H1 (cell line): ENCODE measurements around the gene LRRC49. TPM values are rescaled to one million over a fixed set of nuclear protein-coding genes. Genes with fewer than 3 reads are reported as not detected.

Source experiments
- CTCF ChIA-PET: fragments of 300-600 bp; sonication (Branson Sonifier 250); formaldehyde crosslinking; loops from one replicate; lab custom pipeline; 2021; ENCODE audit not compliant: partially characterized antibody; lab: Charles Lee
- POLR2A ChIA-PET: fragments of 300-600 bp; sonication (Branson Sonifier 250); formaldehyde crosslinking; loops from one replicate; lab custom pipeline; 2021; ENCODE audit warnings: inconsistent platforms; ENCODE audit not compliant: partially characterized antibody; lab: Charles Lee
- DNase-seq, 2 experiments: peaks; one replicate each; pipeline versions ENCODE4 v3.0.0 to v3.0.0-alpha.2; 2010 to 2022; ENCODE audit warnings: low spot score in 2 of 2, low read depth in 1 of 2, mixed read lengths in 1 of 2
- FAIRE-seq: peaks from 2 replicates; lab custom pipeline; 2011; peaks lifted over from hg19 to GRCh38; lab: Jason Lieb, UNC
- H2AFZ ChIP-seq: 2 replicates; pipeline ENCODE4 v1.8.1; 2012; ENCODE audit warnings: low read length, inconsistent platforms
- H2AK5ac ChIP-seq: 2 replicates; pipeline ENCODE4 v1.6.1; 2013; ENCODE audit warnings: low read depth, low read length
- H2BK120ac ChIP-seq: replicated peaks from 2 replicates; pipeline ENCODE3; 2013; ENCODE audit warnings: low read depth, low read length, inconsistent platforms
- H2BK12ac ChIP-seq: 2 replicates; pipeline ENCODE4 v1.6.1; 2013; ENCODE audit warnings: low read depth, low read length
- H2BK15ac ChIP-seq: 2 replicates; pipeline ENCODE4 v1.6.1; 2013; ENCODE audit warnings: low read length
- H2BK20ac ChIP-seq: 2 replicates; pipeline ENCODE4 v1.6.1; 2013; ENCODE audit warnings: low read length
- H2BK5ac ChIP-seq: 2 replicates; pipeline ENCODE4 v1.6.1; 2013; ENCODE audit warnings: low read depth, low read length
- H3K14ac ChIP-seq: 2 replicates; pipeline ENCODE4 v1.6.1; 2013; ENCODE audit warnings: inconsistent platforms; ENCODE audit not compliant: insufficient read length
- H3K18ac ChIP-seq: 2 replicates; pipeline ENCODE4 v1.6.1; 2013; ENCODE audit warnings: low read length; ENCODE audit errors: extremely low read depth
- H3K23ac ChIP-seq: 2 replicates; pipeline ENCODE4 v1.6.1; 2013; ENCODE audit warnings: inconsistent platforms; ENCODE audit not compliant: insufficient read length
- H3K23me2 ChIP-seq: 2 replicates; pipeline ENCODE4 v1.6.1; 2013; ENCODE audit warnings: low read depth, low read length
- H3K27ac ChIP-seq: 2 replicates; pipeline ENCODE4 v1.6.1; 2011; ENCODE audit warnings: low read depth, low read length, inconsistent platforms
- H3K27me3 ChIP-seq, 4 experiments: replicated peaks in 1 of 4; 1 replicate in 1 of 4; 2 replicates in 3 of 4; pipeline versions ENCODE4 v1.6.1 to v1.8.1; 2011 to 2013; ENCODE audit warnings: low read length in 3 of 4, mild to moderate bottlenecking in 3 of 4, inconsistent platforms in 2 of 4, mixed read lengths in 2 of 4, moderate library complexity in 1 of 4; ENCODE audit not compliant: control insufficient read depth in 3 of 4, insufficient read depth in 3 of 4; ENCODE audit errors: extremely low read depth in 1 of 4
- H3K36me3 ChIP-seq, 4 experiments: 2 replicates each; pipeline versions ENCODE4 v1.6.1 to v1.8.1; 2011 to 2013; ENCODE audit warnings: mild to moderate bottlenecking in 4 of 4, low read length in 3 of 4, moderate library complexity in 2 of 4, control low read depth in 1 of 4, inconsistent platforms in 1 of 4; ENCODE audit not compliant: insufficient read depth in 4 of 4, control insufficient read depth in 2 of 4
- H3K4ac ChIP-seq: replicated peaks from 2 replicates; pipeline ENCODE3; 2013; ENCODE audit warnings: low read length, low read depth, mixed read lengths, inconsistent platforms; ENCODE audit not compliant: insufficient read length
- H3K4me1 ChIP-seq, 4 experiments: replicated peaks in 1 of 4; 1 replicate in 1 of 4; 2 replicates in 3 of 4; pipeline versions ENCODE4 v1.6.1 to v1.8.1; 2011 to 2013; ENCODE audit warnings: low read length in 3 of 4, inconsistent platforms in 2 of 4, mixed read lengths in 1 of 4; ENCODE audit not compliant: insufficient read depth in 4 of 4, control insufficient read depth in 3 of 4
- H3K4me2 ChIP-seq, 2 experiments: 2 replicates each; pipeline versions ENCODE4 v1.6.1 to v1.8.1; 2011 to 2013; ENCODE audit warnings: low read depth in 2 of 2, low read length in 2 of 2, control low read depth in 1 of 2, inconsistent platforms in 1 of 2, mild to moderate bottlenecking in 1 of 2; ENCODE audit not compliant: insufficient read depth in 1 of 2
- H3K4me3 ChIP-seq, 4 experiments: fragments of 200-600, 300-600 bp in 1 of 4; sonication (generic), shearing (Covaris generic), sonication (Bioruptor Twin) in 1 of 4; 2 replicates each; pipeline versions ENCODE4 v1.5.1 to v1.8.1; 2011 to 2016; ENCODE audit warnings: low read length in 4 of 4, low read depth in 3 of 4, control low read depth in 2 of 4, inconsistent platforms in 2 of 4, mild to moderate bottlenecking in 2 of 4, mixed read lengths in 1 of 4, moderate library complexity in 1 of 4; ENCODE audit not compliant: insufficient read depth in 2 of 4; ENCODE audit errors: extremely low read depth in 1 of 4
- H3K56ac ChIP-seq: replicated peaks from 2 replicates; pipeline ENCODE3; 2013; ENCODE audit warnings: low read depth, mild to moderate bottlenecking, mixed read lengths, low read length, inconsistent platforms; ENCODE audit not compliant: insufficient read length
- H3K79me1 ChIP-seq: 2 replicates; pipeline ENCODE4 v1.6.1; 2013; ENCODE audit warnings: low read depth, low read length, control low read depth
- H3K79me2 ChIP-seq, 2 experiments: 2 replicates each; pipeline versions ENCODE4 v1.6.1 to v1.8.1; 2012 to 2013; ENCODE audit warnings: low read length in 2 of 2, mild to moderate bottlenecking in 2 of 2, inconsistent platforms in 1 of 2; ENCODE audit not compliant: insufficient read depth in 2 of 2, control insufficient read depth in 1 of 2
- H3K9ac ChIP-seq, 4 experiments: replicated peaks in 1 of 4; 1 replicate in 1 of 4; 2 replicates in 3 of 4; pipeline versions ENCODE4 v1.6.1 to v1.8.1; 2011 to 2013; ENCODE audit warnings: low read depth in 3 of 4, low read length in 3 of 4, control low read depth in 2 of 4, mild to moderate bottlenecking in 2 of 4, moderate library complexity in 2 of 4, inconsistent platforms in 1 of 4; ENCODE audit errors: extremely low read depth in 1 of 4
- H3K9me3 ChIP-seq, 2 experiments: 2 replicates each; pipeline versions ENCODE4 v1.6.1 to v1.8.1; 2012 to 2013; ENCODE audit warnings: mild to moderate bottlenecking in 2 of 2, moderate library complexity in 2 of 2, control low read depth in 1 of 2, inconsistent platforms in 1 of 2, low read depth in 1 of 2, low read length in 1 of 2, mixed read lengths in 1 of 2; ENCODE audit not compliant: insufficient read depth in 2 of 2
- H4K20me1 ChIP-seq, 2 experiments: replicated peaks in 1 of 2; 2 replicates each; pipeline versions ENCODE3 to v1.8.1; 2011 to 2013; ENCODE audit warnings: inconsistent platforms in 2 of 2, low read length in 2 of 2, mild to moderate bottlenecking in 1 of 2; ENCODE audit not compliant: insufficient read depth in 2 of 2, control insufficient read depth in 1 of 2
- H4K5ac ChIP-seq: 2 replicates; pipeline ENCODE4 v1.6.1; 2013; ENCODE audit warnings: low read length, low read depth, mixed read lengths, inconsistent platforms; ENCODE audit not compliant: insufficient read length
- H4K8ac ChIP-seq: 2 replicates; pipeline ENCODE4 v1.8.0; 2013; ENCODE audit warnings: mild to moderate bottlenecking, moderate library complexity, low read length, inconsistent platforms; ENCODE audit not compliant: insufficient read depth; ENCODE audit errors: extremely low read depth
- H4K91ac ChIP-seq: replicated peaks from 2 replicates; pipeline ENCODE3; 2013; ENCODE audit warnings: low read length, mixed read lengths, inconsistent platforms; ENCODE audit not compliant: insufficient read length
- ASH2L ChIP-seq: fragments of 200-600, 300-600 bp; sonication (generic); IDR thresholded peaks from one replicate; pipeline ENCODE4 v1.7.1; 2017; ENCODE audit warnings: low read length
- BRCA1 ChIP-seq: IDR thresholded peaks from 2 replicates; pipeline ENCODE4 v1.6.1; 2012; ENCODE audit warnings: low read depth, low read length, improper control_type of control experiment
- WGBS, 2 experiments: shearing (Covaris generic) in 1 of 2; methylation state at CpG; one replicate each; pipeline versions ENCODE4 v1.1.6 to v1.1.7; 2013 to 2015; ENCODE audit warnings: low lambda C conversion rate in 2 of 2, mixed read lengths in 2 of 2, inconsistent platforms in 1 of 2, low coverage in 1 of 2, missing lambda C conversion rate in 1 of 2; ENCODE audit not compliant: insufficient replicate concordance in 2 of 2, insufficient coverage in 1 of 2, insufficient read length in 1 of 2; ENCODE audit errors: extremely low coverage in 1 of 2, missing lambda C conversion rate in 1 of 2; 5-methylcytosine and 5-hydroxymethylcytosine counted together
- polyA plus RNA-seq, 7 experiments: library from polyadenylated mRNA; depleted of rRNA in 3 of 7; stranded (reverse) in 5 of 7; unstranded in 2 of 7; fragments of >200 nt in 5 of 7; fragments of 200-250 nt in 2 of 7; gene quantifications; 1 replicate in 5 of 7; 2 replicates in 1 of 7; 4 replicates in 1 of 7; pipeline versions ENCODE4 v1.2.1 to v1.2.3, GENCODE V29; 2011 to 2013; ENCODE audit warnings: missing spikeins in 2 of 7, mixed read lengths in 2 of 7
- total RNA-seq: library from RNA; stranded (reverse); fragmentation: NEBNext Ultra II Directional; extraction: Animal tissue kit (Norgen Biotek cat#: 25700); gene quantifications from 2 replicates; pipeline ENCODE4 v1.2.1, GENCODE V29; 2021

LRRC49 gene
- total and polyA plus RNA-seq, 2 of the 8 experiments (the other 6 are each of a cell fraction or from before 2014, with no cell fraction given) = 5.0 to 10.4 TPM

- Histone ChIP-seq H4K91ac (no peak overlapping the region), H3K4me1 (no peaks in the 10 kb centered on the region), H4K20me1 (no peaks in the 10 kb centered on the region), H3K79me1 (no peaks in the 10 kb centered on the region), H3K79me2 (no peaks in the 10 kb centered on the region), H3K9me3 (no peaks in the 10 kb centered on the region), H3K4me3 (no peak overlapping the region), H3K4ac (no peak overlapping the region), H3K18ac (no peak overlapping the region), H4K5ac (no peak overlapping the region), H2AFZ (no peak overlapping the region), H3K56ac (no peak overlapping the region), H3K4me2 (no peak overlapping the region), H2BK5ac (no peak overlapping the region), H3K9ac (no peak overlapping the region), H4K8ac (no peak overlapping the region), H3K23me2 (no peaks in the 10 kb centered on the region), H3K36me3 (no peaks in the 10 kb centered on the region), H3K27me3 (no peaks in the 10 kb centered on the region), H3K23ac (no peak overlapping the region), H3K14ac (no peak overlapping the region), H2BK120ac (no peak overlapping the region), H3K27ac (no peak overlapping the region)
- FAIRE-seq (no peak), DNase-seq (no peak)
- WGBS, 2 experiments = 77% methylated on average over 3 of the region's 3 CpGs; no CpG with 5 or more reads in 1 of the 2 experiments
- CTCF ChIA-PET = interaction anchor here (0.7 to 1.0 kb wide), 3 partner anchors 14 to 351 kb away, joined by 3 read pairs; no protein-coding TSS in a partner anchor
- no peak for TF ChIP-seq BRCA1
- no peak for TF ChIP-seq ASH2L
- TF ChIP-seq, all 59 proteins: peak for 0
- no peak overlapping the region for H2BK20ac ChIP-seq
- no peak overlapping the region for H2BK15ac ChIP-seq
- no peak overlapping the region for H2BK12ac ChIP-seq
- H2AK5ac ChIP-seq = no peak overlapping the region
- POLR2A ChIA-PET = no interaction called here
Observed at GRCh38 chr15:70935631-70936030, 43.0 kb downstream of the LRRC49 start.
